ENCODE measurements around the gene LUC7L. TPM values are rescaled to one million over a fixed set of nuclear protein-coding genes. Genes with fewer than 3 reads are reported as not detected.

LUC7L gene
- total RNA-seq, 1 experiment from 2014 or later = 137 TPM

GRCh38 chr16:168424-168823 is 60.8 kb downstream of the LUC7L start:
- Histone ChIP-seq H3K56ac (ENCODE audit: insufficient read length, low read depth, low read length) (no peak overlapping the region), H2AK5ac (ENCODE audit: insufficient read length, low read length) (no peak overlapping the region), H3K79me1 (ENCODE audit: insufficient read depth, low read depth, low read length, poor library complexity, severe bottlenecking) (no peaks in the 10 kb centered on the region), H2AFZ (ENCODE audit: low read length) (no peak overlapping the region), H3T11ph (ENCODE audit: low read length) (no peak overlapping the region), H3K79me2 (ENCODE audit: insufficient read depth, low read length) (no peaks in the 10 kb centered on the region), H3K9me3 (ENCODE audit: control insufficient read depth, low read depth, low read length) (no peaks in the 10 kb centered on the region), H4K20me1 (ENCODE audit: control insufficient read depth, insufficient read depth, insufficient read length) (no peaks in the 10 kb centered on the region), H2BK120ac (ENCODE audit: low read depth, low read length, poor library complexity, severe bottlenecking) (no peak overlapping the region), H3K14ac (ENCODE audit: insufficient read depth, low read length) (no peak overlapping the region), H3K4me2 (ENCODE audit: insufficient read depth, insufficient read length, low read length) (no peak overlapping the region), H4K5ac (ENCODE audit: insufficient read length, low read depth, low read length) (no peak overlapping the region), H3K4me1 (ENCODE audit: insufficient read depth, low read length) (no peaks in the 10 kb centered on the region; the same call in 1 of the 2 replicates), H3K23ac (ENCODE audit: insufficient read length, low read depth, low read length) (no peak overlapping the region), H4K8ac (replicated peaks; ENCODE audit: insufficient read length, low read depth, low read length) (no peak overlapping the region), H3K18ac (ENCODE audit: insufficient read length, low read depth, low read length) (no peak overlapping the region), H3K9ac (ENCODE audit: extremely low read depth, insufficient read length, low read length) (no peak overlapping the region), H3K27me3 (ENCODE audit: insufficient read depth, low read length) (peaks cover 44% of the 10 kb centered on the region), H2BK12ac (ENCODE audit: insufficient read length, low read depth, low read length) (no peak overlapping the region), H2BK15ac (ENCODE audit: low read depth, low read length) (no peak overlapping the region), H2BK20ac (ENCODE audit: low read depth, low read length, poor library complexity, severe bottlenecking) (no peak overlapping the region), H2BK5ac (ENCODE audit: insufficient read length, low read length) (no peak overlapping the region), H4K91ac (ENCODE audit: insufficient read length, low read depth, low read length) (no peak overlapping the region), H3K27ac (ENCODE audit: insufficient read length, low read depth, low read length) (no peak overlapping the region), H3K23me2 (ENCODE audit: insufficient read length, low read depth, low read length, poor library complexity, severe bottlenecking) (peaks cover 8% of the 10 kb centered on the region), H3K4ac (ENCODE audit: low read depth, low read length) (no peak overlapping the region)
- peaks cover 27 to 38% of the 10 kb centered on the region in 2 experiments for H3K4me1 Mint-ChIP-seq
- no peak overlapping the region for H3K27ac Mint-ChIP-seq
- TF ChIP-seq, protein P1, sequence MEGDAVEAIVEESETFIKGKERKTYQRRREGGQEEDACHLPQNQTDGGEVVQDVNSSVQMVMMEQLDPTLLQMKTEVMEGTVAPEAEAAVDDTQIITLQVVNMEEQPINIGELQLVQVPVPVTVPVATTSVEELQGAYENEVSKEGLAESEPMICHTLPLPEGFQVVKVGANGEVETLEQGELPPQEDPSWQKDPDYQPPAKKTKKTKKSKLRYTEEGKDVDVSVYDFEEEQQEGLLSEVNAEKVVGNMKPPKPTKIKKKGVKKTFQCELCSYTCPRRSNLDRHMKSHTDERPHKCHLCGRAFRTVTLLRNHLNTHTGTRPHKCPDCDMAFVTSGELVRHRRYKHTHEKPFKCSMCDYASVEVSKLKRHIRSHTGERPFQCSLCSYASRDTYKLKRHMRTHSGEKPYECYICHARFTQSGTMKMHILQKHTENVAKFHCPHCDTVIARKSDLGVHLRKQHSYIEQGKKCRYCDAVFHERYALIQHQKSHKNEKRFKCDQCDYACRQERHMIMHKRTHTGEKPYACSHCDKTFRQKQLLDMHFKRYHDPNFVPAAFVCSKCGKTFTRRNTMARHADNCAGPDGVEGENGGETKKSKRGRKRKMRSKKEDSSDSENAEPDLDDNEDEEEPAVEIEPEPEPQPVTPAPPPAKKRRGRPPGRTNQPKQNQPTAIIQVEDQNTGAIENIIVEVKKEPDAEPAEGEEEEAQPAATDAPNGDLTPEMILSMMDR (conservative IDR thresholded peaks at IDR 0.05) = no peak
- DNase-seq = no peak
- H3K4me3 Mint-ChIP-seq = peak overlapping the region in 1 of 2 experiments; percentile 24; a peak in 1 of 5 replicates
- peaks cover 77% of the 10 kb centered on the region for H3K27me3 Mint-ChIP-seq (ENCODE audit: low read depth)
- no CpG with 5 or more reads among the region's 6 CpGs for WGBS (ENCODE audit: extremely low coverage, insufficient read length, low lambda C conversion rate)
- H3K9me3 Mint-ChIP-seq = peaks cover 0 to 3% of the 10 kb centered on the region in 2 experiments; a peak in 1 of 5 replicates
- no peaks in the 10 kb centered on the region; a peak in 1 of 7 replicates for H3K36me3 Mint-ChIP-seq (ENCODE audit: insufficient read depth in 1 of 3, low read depth in 3 of 3)
